Gastroesophageal sphincter (tissue), 3 donors: ENCODE data around the gene GARIN3.

ENCODE experiments used
- EP300 ChIP-seq: sonication (generic); formaldehyde crosslinking; IDR thresholded peaks from one replicate; pipeline ENCODE4 v1.6.1; 2017; ENCODE audit warnings: antibody characterized with exemption, mild to moderate bottlenecking
- POLR2A ChIP-seq, 2 donors: fragments of 450-650 bp; IDR thresholded peaks; one replicate each; pipeline ENCODE4 v1.6.1; 2017; ENCODE audit warnings: antibody characterized with exemption in 2 of 2, mild to moderate bottlenecking in 2 of 2, moderate library complexity in 1 of 2
- TF ChIP-seq, protein P1 (sequence below), 4 experiments: fragments of 200-600 bp in 2 of 4; fragments of 450-650 bp in 2 of 4; sonication (generic) in 1 of 4; IDR thresholded peaks; one replicate each; pipeline ENCODE4 v1.5.1; 2017 to 2019; ENCODE audit warnings: antibody characterized with exemption in 4 of 4, mild to moderate bottlenecking in 2 of 4, moderate library complexity in 2 of 4

- TF ChIP-seq, protein P1, sequence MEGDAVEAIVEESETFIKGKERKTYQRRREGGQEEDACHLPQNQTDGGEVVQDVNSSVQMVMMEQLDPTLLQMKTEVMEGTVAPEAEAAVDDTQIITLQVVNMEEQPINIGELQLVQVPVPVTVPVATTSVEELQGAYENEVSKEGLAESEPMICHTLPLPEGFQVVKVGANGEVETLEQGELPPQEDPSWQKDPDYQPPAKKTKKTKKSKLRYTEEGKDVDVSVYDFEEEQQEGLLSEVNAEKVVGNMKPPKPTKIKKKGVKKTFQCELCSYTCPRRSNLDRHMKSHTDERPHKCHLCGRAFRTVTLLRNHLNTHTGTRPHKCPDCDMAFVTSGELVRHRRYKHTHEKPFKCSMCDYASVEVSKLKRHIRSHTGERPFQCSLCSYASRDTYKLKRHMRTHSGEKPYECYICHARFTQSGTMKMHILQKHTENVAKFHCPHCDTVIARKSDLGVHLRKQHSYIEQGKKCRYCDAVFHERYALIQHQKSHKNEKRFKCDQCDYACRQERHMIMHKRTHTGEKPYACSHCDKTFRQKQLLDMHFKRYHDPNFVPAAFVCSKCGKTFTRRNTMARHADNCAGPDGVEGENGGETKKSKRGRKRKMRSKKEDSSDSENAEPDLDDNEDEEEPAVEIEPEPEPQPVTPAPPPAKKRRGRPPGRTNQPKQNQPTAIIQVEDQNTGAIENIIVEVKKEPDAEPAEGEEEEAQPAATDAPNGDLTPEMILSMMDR (IDR thresholded peaks at IDR 0.05), result no peak
- no peak for TF ChIP-seq POLR2A (IDR thresholded peaks at IDR 0.05)
- TF ChIP-seq EP300, result no peak
Observed at GRCh38 chr5:157165261-157165660, 803 bp downstream of the GARIN3 start.
